ENCODE measurements around the gene DYRK3.

The DYRK3 gene

DNA sequence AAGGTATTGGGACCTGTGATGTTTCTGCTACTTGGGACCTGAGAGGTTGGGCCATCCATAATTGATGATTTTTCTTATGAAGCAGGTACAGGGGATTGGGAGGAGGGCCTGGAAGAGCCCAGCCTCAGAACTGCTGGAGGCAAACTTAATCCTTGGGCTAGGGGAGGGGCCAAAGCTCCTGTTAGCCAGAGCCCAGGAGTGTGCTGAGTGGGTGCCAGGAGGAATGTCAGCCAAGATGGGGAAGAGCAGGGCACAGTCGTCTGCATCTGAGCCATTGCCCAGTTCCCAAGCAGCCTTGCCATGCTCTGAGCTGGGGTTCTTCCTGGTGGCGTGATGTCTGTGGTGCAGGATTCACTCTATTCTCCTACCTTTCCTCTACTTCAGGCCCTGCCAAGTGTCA, 55.2 kb downstream of the DYRK3 start (continued):
- TF ChIP-seq HIC1 (tag by site-specific recombination; IDR thresholded peaks at IDR 0.05) (no peak), ZNF174 (tag by site-specific recombination; IDR thresholded peaks at IDR 0.05) (no peak), ZNF639 (tag by site-specific recombination; IDR thresholded peaks at IDR 0.05) (no peak), ZNF585B (tag by site-specific recombination; IDR thresholded peaks at IDR 0.05) (no peak), FEZF1 (tag by site-specific recombination; IDR thresholded peaks at IDR 0.05) (no peak), ZNF366 (tag by site-specific recombination; conservative IDR thresholded peaks at IDR 0.05) (no peak), ZNF623 (tag by site-specific recombination; IDR thresholded peaks at IDR 0.05) (no peak), BCL11B (tag by site-specific recombination; IDR thresholded peaks at IDR 0.05; ENCODE audit: low read depth) (no peak), ZNF777 (tag by site-specific recombination; IDR thresholded peaks at IDR 0.05; ENCODE audit: borderline replicate concordance) (no peak), KLF8 (tag by site-specific recombination; IDR thresholded peaks at IDR 0.05) (no peak)
- TF ChIP-seq, protein P1, sequence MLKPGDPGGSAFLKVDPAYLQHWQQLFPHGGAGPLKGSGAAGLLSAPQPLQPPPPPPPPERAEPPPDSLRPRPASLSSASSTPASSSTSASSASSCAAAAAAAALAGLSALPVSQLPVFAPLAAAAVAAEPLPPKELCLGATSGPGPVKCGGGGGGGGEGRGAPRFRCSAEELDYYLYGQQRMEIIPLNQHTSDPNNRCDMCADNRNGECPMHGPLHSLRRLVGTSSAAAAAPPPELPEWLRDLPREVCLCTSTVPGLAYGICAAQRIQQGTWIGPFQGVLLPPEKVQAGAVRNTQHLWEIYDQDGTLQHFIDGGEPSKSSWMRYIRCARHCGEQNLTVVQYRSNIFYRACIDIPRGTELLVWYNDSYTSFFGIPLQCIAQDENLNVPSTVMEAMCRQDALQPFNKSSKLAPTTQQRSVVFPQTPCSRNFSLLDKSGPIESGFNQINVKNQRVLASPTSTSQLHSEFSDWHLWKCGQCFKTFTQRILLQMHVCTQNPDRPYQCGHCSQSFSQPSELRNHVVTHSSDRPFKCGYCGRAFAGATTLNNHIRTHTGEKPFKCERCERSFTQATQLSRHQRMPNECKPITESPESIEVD (tag by site-specific recombination; IDR thresholded peaks at IDR 0.05): no peak
- TF ChIP-seq, protein P2, sequence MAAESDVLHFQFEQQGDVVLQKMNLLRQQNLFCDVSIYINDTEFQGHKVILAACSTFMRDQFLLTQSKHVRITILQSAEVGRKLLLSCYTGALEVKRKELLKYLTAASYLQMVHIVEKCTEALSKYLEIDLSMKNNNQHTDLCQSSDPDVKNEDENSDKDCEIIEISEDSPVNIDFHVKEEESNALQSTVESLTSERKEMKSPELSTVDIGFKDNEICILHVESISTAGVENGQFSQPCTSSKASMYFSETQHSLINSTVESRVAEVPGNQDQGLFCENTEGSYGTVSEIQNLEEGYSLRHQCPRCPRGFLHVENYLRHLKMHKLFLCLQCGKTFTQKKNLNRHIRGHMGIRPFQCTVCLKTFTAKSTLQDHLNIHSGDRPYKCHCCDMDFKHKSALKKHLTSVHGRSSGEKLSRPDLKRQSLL (tag by site-specific recombination; IDR thresholded peaks at IDR 0.05): no peak

- POLR2A ChIA-PET: interaction anchor here (1.0 to 1.7 kb wide), 2 partner anchors 9 to 18 kb away, joined by 3 read pairs; no protein-coding TSS in a partner anchor
- TF ChIP-seq FEZF1 (tag by site-specific recombination; IDR thresholded peaks at IDR 0.05): no peak
Measured at GRCh38 chr1:206691604-206692003, 56.3 kb downstream of the DYRK3 start.

DNA sequence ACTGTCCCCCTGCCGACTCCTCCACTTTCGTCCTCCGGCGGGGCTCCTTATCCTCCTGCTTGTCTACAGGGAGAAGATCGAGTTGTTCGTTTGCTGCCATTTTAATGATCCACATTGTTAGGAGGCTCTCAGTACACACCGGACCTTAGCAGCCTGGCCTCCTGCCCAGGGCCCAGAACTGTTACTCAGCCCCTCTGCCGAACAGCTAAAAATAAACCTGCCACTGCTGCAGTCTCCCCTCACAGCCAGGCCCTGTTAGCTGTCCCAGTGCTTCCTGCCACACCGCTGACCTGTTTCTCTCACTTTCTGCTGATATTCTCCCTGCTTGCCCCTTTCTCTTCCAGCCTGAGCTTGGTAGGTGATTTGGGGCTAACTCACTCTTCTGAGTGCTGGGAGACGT, 57.7 kb downstream of the DYRK3 start:
- H3K4me3 ChIP-seq (ENCODE audit: low read depth, low read length): no peak overlapping the region
- no peaks in the 10 kb centered on the region for H3K9me3 ChIP-seq (ENCODE audit: control insufficient read depth, insufficient read depth, low read depth, low read length)
- H3K27ac ChIP-seq (ENCODE audit: extremely low read depth, low read depth, low read length): no peak overlapping the region
- peaks cover 0 to 9% of the 10 kb centered on the region in 2 experiments; a peak in 1 of 3 replicates for H3K36me3 ChIP-seq (ENCODE audit: control insufficient read depth in 2 of 2, insufficient read depth in 1 of 2, low read length in 2 of 2)
- CTCF ChIA-PET: interaction anchor here (1.6 to 6.5 kb wide), 3 partner anchors 28 to 33 kb away, joined by 6 to 32 read pairs (median 24); no protein-coding TSS in a partner anchor
- H3K4me1 ChIP-seq (ENCODE audit: control insufficient read depth, insufficient read depth, low read length): no peaks in the 10 kb centered on the region; the same call in 1 of the 2 replicates
- POLR2A ChIA-PET: interaction anchor here (0.9 kb wide), 1 partner anchor 23 kb away, joined by 3 read pairs; no protein-coding TSS in a partner anchor
- TF ChIP-seq ZNF571 (tag by site-specific recombination; IDR thresholded peaks at IDR 0.05) (no peak), ZNF19 (tag by site-specific recombination; IDR thresholded peaks at IDR 0.05; ENCODE audit: low read depth) (no peak), ZNF223 (tag by site-specific recombination; IDR thresholded peaks at IDR 0.05) (no peak), HOXD13 (CRISPR knock-in tag; IDR thresholded peaks at IDR 0.05; ENCODE audit: borderline replicate concordance) (no peak), ZNF112 (tag by site-specific recombination; IDR thresholded peaks at IDR 0.05) (no peak), FEZF1 (tag by site-specific recombination; IDR thresholded peaks at IDR 0.05) (peak; percentile 59), ZIC2 (tag by site-specific recombination; IDR thresholded peaks at IDR 0.05) (no peak), ZNF362 (tag by site-specific recombination; IDR thresholded peaks at IDR 0.05) (no peak), MEIS1 (CRISPR knock-in tag; IDR thresholded peaks at IDR 0.05; ENCODE audit: borderline replicate concordance) (no peak)
- TF ChIP-seq, protein P2 (tag by site-specific recombination; IDR thresholded peaks at IDR 0.05): no peak
- TF ChIP-seq, protein P3, sequence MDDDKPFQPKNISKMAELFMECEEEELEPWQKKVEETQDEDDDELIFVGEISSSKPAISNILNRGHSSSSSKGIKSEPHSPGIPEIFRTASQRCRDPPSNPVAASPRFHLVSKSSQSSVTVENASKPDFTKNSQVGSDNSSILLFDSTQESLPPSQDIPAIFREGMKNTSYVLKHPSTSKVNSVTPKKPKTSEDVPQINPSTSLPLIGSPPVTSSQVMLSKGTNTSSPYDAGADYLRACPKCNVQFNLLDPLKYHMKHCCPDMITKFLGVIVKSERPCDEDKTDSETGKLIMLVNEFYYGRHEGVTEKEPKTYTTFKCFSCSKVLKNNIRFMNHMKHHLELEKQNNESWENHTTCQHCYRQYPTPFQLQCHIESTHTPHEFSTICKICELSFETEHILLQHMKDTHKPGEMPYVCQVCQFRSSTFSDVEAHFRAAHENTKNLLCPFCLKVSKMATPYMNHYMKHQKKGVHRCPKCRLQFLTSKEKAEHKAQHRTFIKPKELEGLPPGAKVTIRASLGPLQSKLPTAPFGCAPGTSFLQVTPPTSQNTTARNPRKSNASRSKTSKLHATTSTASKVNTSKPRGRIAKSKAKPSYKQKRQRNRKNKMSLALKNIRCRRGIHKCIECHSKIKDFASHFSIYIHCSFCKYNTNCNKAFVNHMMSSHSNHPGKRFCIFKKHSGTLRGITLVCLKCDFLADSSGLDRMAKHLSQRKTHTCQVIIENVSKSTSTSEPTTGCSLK (tag by site-specific recombination; IDR thresholded peaks at IDR 0.05): no peak

More at GRCh38 chr1:206691604-206692003, 56.3 kb downstream of the DYRK3 start:
- CTCF ChIA-PET: interaction anchor here (1.0 to 6.5 kb wide), 6 partner anchors 27 to 221 kb away, joined by 3 to 32 read pairs (median 6); no protein-coding TSS in a partner anchor
- Histone ChIP-seq H3K4me1 (ENCODE audit: control insufficient read depth, insufficient read depth, low read length) (peaks cover 5% of the 10 kb centered on the region; the same call in 1 of the 2 replicates), H3K36me3 (ENCODE audit: control insufficient read depth in 2 of 2, insufficient read depth in 1 of 2, low read length in 2 of 2) (peaks cover 0 to 9% of the 10 kb centered on the region in 2 experiments; a peak in 1 of 3 replicates), H3K4me3 (ENCODE audit: low read depth, low read length) (no peak overlapping the region), H3K27ac (ENCODE audit: extremely low read depth, low read depth, low read length) (no peak overlapping the region), H3K9me3 (ENCODE audit: control insufficient read depth, insufficient read depth, low read depth, low read length) (no peaks in the 10 kb centered on the region)
